Measurements from ENCODE around the gene REV3L.

The REV3L gene

GRCh38 chr6:111418971-111419693 is 63.9 kb downstream of the REV3L start:
- DNase-seq = no peak

- DNase-seq = no peak
These were observed 65.1 kb downstream of the REV3L start for GRCh38 chr6:111417946-111418345.

- DNase-seq = no peak
These were observed 65.8 kb downstream of the REV3L start for GRCh38 chr6:111417181-111417585.

GRCh38 chr6:111416529-111416928 is 66.5 kb downstream of the REV3L start:
- DNase-seq = no peak

- DNase-seq = no peak
These were observed 68.6 kb downstream of the REV3L start for GRCh38 chr6:111414373-111414772.

GRCh38 chr6:111411978-111412566 is 70.9 kb downstream of the REV3L start:
- DNase-seq = no peak

- no peak for DNase-seq
These were observed 72.0 kb downstream of the REV3L start for GRCh38 chr6:111411046-111411445.

- DNase-seq = no peak
These were observed 72.6 kb downstream of the REV3L start for GRCh38 chr6:111410371-111410770.

- no peak for DNase-seq
These were observed 73.6 kb downstream of the REV3L start for GRCh38 chr6:111409430-111409829.

GRCh38 chr6:111407686-111408085 is 75.3 kb downstream of the REV3L start:
- no peak for DNase-seq

GRCh38 chr6:111406200-111406721 is 76.8 kb downstream of the REV3L start:
- no peak for DNase-seq

- no peak for DNase-seq
These were observed 79.6 kb downstream of the REV3L start for GRCh38 chr6:111403388-111403787.

- no peak for DNase-seq
These were observed 83.4 kb downstream of the REV3L start for GRCh38 chr6:111399626-111400025.

- DNase-seq = no peak
These were observed 94.3 kb downstream of the REV3L start for GRCh38 chr6:111388681-111389080.

- DNase-seq = no peak
These were observed 100.3 kb downstream of the REV3L start for GRCh38 chr6:111382476-111383294.

- no peak for DNase-seq
These were observed 101.3 kb downstream of the REV3L start for GRCh38 chr6:111381728-111382127.

GRCh38 chr6:111381123-111381522 is 101.9 kb downstream of the REV3L start:
- DNase-seq = no peak

- DNase-seq = no peak
These were observed 103.2 kb downstream of the REV3L start for GRCh38 chr6:111379831-111380230.

GRCh38 chr6:111379302-111379701 is 103.7 kb downstream of the REV3L start:
- DNase-seq = no peak

- no peak for DNase-seq
These were observed 105.4 kb downstream of the REV3L start for GRCh38 chr6:111377558-111378120.

GRCh38 chr6:111367393-111368088 is 115.5 kb downstream of the REV3L start:
- no peak for DNase-seq

GRCh38 chr6:111361648-111362047 is 121.4 kb downstream of the REV3L start:
- DNase-seq = no peak

- DNase-seq = no peak
These were observed 124.6 kb downstream of the REV3L start for GRCh38 chr6:111358454-111358853.

Data from activated CD4-positive, alpha-beta T cell treated with anti-CD3 and anti-CD28 coated beads for 1 hour (primary cell).